HG02642 (cell line): Measurements from ENCODE around the gene CHADL.
A peak's percentile ranks its signal among the peaks of the same experiment; 100 is the strongest.
"Not testable (repeated sequence)": the region's sequence is repeated elsewhere in the genome, so short reads cannot be mapped to it uniquely, and the experiment has no call there.

ENCODE experiments used
- ATAC-seq: cut with Tn5 transposase; IDR thresholded peaks from one replicate; pipeline ENCODE4 v1.9.1; 2021; ENCODE audit warnings: mild to moderate bottlenecking; ENCODE audit not compliant: unreplicated experiment, poor library complexity

Gene CHADL

GRCh38 chr22:41197038-41197972, 43.4 kb downstream of the CHADL start:
- peak; percentile 89 for ATAC-seq

- ATAC-seq = no peak
These were observed 46.9 kb downstream of the CHADL start for GRCh38 chr22:41193829-41194228.

GRCh38 chr22:41191467-41191866, 49.3 kb downstream of the CHADL start:
- no peak for ATAC-seq

GRCh38 chr22:41184679-41185078, 56.1 kb downstream of the CHADL start:
- no peak for ATAC-seq

GRCh38 chr22:41181349-41182241, 59.1 kb downstream of the CHADL start:
- ATAC-seq = no peak

- ATAC-seq = no peak
These were observed 59.8 kb downstream of the CHADL start for GRCh38 chr22:41180926-41181325.

- ATAC-seq = not testable (repeated sequence)
These were observed 60.4 kb downstream of the CHADL start for GRCh38 chr22:41180362-41180761.
